Measurements from ENCODE around the gene ZCCHC4.
"Not testable (repeated sequence)": the region's sequence is repeated elsewhere in the genome, so short reads cannot be mapped to it uniquely, and the experiment has no call there.

DNA sequence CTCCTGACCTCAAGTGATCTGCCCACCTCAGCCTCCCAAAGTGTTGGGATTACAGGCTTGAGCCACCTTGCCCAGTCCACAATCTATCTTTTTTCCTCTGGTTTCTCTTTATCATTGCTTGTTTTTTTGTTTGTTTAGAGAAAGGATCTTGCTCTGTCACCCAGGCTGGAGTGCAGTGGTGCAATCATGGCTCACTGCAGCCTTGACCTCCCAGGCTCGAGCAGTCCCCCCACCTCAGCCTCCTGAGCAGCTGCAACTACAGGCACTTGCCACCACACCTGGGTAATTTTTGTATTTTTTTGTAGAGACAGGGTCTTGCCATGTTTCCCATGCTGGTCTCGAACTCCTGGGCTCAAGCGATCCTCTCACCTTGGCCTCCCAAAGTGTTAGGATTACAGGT lies 15.9 kb downstream of the ZCCHC4 start:
- TF ChIP-seq MAX (IDR thresholded peaks at IDR 0.05); REST (IDR thresholded peaks at IDR 0.05; ENCODE audit: low read depth); YY1 (IDR thresholded peaks at IDR 0.05; ENCODE audit: extremely low read depth, insufficient replicate concordance, low read depth, low read length): not testable (repeated sequence)
